Subcutaneous adipose tissue (tissue), 4 donors: Measurements from ENCODE around the gene LRRC15. TPM values are rescaled to one million over a fixed set of nuclear protein-coding genes. Genes with fewer than 3 reads are reported as not detected.

Source experiments
- CTCF ChIP-seq: fragments of 450-650 bp; IDR thresholded peaks from one replicate; pipeline ENCODE4 v1.5.1; 2016; ENCODE audit warnings: low read depth, mild to moderate bottlenecking, control low read depth, antibody characterized with exemption, moderate library complexity
- total RNA-seq, 4 donors: library from RNA; depleted of rRNA; stranded (reverse); fragments of >200 nt; gene quantifications; one replicate each; pipeline ENCODE4 v1.1.0, GENCODE V29; 2016

The LRRC15 gene
- total RNA-seq, result under 1 TPM in 2 of 4 donors, not detected in 2; under 0.01 to 0.22 TPM

GRCh38 chr3:194369522-194370279, at the start of gene LRRC15:
LRRC15 (minus strand) TSS chr3:194369743; CDS start chr3:194361043, 8,700 bp downstream.
- TF ChIP-seq CTCF, result no peak

- TF ChIP-seq CTCF, result no peak
These were observed 49.1 kb upstream of the LRRC15 start for GRCh38 chr3:194418671-194419070.

GRCh38 chr3:194407423-194407822, 37.9 kb upstream of the LRRC15 start:
- TF ChIP-seq CTCF, result no peak

- TF ChIP-seq CTCF, result no peak
These were observed 36.2 kb upstream of the LRRC15 start for GRCh38 chr3:194405766-194406165.

GRCh38 chr3:194404365-194405140, 35.0 kb upstream of the LRRC15 start:
- no peak for TF ChIP-seq CTCF

- TF ChIP-seq CTCF, result no peak
These were observed 32.4 kb upstream of the LRRC15 start for GRCh38 chr3:194401868-194402329.

GRCh38 chr3:194401346-194401745, 31.8 kb upstream of the LRRC15 start:
- no peak for TF ChIP-seq CTCF
